ENCODE results near the gene MEIS2.

Gene MEIS2

DNA sequence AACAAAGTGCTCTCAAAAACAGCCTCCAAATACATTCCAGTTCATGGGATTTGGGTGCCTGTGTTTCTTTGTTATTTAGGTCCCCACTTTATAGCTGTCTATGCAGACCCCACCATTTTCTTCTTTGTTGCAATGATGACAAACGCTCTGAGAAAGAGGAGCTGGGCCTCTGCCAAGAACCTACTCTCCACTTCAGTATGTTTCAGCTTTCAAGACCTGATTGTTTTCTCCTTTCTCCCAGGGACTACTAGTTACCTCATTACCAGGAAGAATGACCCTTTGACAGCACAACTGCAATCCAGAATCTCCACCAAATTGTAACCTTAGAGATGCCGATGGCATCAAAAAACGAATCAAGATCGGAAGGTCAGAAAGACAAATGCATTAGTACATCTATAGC is 236.8 kb downstream of the MEIS2 start:
- DNase-seq, result no peak

DNA sequence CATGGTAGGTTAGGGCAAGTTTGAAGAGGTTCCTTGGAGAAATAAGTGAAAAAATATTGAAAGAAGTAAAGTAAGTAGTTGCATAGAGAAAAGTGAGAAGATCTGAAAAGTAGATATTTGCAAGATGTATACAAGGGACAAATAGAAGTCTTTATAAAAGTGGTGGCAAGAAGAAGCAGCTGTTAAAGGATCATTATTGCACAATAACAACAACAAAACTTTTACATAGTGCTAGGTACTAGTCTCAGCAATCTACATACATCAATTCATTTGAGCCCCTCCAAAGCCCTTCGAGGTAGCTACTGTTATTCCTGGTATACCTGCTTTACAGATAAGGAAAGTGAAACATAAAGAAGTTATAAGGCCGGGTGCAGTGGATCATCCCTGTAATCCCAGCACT is 239.6 kb downstream of the MEIS2 start:
- no peak for DNase-seq

DNA sequence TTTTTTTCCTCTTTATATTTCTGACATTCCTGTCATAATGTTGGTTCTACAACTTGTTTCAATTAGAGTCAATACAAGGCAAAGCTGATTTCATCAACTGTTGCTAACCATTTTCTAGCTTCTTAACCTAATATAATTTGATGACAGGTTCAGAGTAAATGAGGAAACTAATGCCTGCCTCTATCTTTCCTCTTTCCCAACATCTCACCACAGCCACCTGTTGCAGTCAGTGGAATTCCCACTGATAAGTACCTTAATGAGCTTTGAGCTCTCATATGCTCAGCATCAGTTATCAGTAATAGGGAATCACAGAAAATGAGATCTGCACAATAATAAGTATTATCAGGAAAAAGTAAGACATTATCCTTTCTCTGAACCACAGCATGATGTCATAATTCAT is 241.9 kb downstream of the MEIS2 start:
- no peak for DNase-seq

DNA sequence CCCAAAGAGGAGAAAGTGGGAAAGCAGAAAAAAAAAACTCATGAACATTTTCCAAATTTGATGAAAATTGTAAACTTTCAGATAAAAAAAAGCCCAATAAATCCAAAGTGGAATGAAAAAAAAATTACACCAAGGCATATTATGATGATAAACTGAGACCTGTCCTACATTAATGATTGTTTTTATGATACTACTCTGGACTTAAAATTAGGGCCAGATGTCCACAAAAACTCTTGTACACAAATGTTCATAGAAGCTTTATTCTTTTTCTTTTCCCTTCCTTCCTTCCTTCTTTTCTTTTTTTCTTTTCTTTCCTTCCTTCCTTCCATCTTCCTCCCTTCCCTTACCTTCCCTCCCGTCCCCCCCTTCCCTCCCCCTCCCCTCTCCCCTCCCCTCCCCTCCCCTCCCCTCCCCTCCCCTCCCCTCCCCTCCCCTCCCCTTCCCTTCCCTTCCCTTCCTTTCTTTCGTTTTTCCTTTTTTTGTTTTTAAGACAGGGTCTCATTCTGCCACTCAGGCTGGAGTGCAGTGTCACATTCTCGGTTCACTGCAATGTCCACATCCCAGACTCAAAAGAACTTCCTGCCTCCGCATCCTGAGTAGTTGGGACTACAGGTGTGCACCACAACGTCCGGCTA is 243.9 kb downstream of the MEIS2 start:
- no peak for DNase-seq

DNA sequence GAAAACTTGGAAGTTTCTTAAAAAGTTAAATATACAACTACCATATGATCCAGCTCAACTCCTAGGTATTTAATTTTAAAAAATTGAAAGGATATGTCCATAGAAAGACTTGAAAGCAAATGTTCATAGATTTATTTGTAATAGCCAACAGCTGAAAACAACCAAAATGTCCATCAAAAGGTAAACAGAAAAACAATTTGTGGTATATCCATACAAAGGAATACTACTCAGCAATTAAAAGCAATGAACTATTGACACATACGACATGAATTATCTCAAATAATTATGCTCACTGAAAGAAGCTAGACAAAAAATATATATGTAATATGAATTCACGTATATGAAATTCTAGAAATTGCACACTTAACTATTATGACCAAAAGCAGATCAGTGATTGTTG is 249.5 kb downstream of the MEIS2 start:
- DNase-seq, result no peak

DNA sequence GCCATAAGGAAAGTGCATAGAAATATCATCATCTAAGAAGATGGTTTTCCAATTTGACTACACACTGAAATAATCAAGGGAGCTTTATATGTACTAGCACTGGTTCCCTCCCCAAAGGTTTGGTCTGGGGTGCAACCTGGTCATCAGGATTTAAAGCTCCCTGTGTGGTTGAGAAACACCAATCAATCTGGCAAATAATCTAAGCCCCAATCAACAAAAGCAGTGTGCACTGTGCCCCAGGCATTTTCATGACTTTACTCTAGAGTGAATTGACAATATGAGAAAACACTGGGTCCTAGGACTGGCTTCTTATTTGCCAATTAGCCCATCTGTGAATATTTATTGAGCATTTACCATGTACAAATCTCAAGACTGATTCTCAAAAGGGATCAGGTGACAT is 255.1 kb downstream of the MEIS2 start:
- no peak for DNase-seq

DNA sequence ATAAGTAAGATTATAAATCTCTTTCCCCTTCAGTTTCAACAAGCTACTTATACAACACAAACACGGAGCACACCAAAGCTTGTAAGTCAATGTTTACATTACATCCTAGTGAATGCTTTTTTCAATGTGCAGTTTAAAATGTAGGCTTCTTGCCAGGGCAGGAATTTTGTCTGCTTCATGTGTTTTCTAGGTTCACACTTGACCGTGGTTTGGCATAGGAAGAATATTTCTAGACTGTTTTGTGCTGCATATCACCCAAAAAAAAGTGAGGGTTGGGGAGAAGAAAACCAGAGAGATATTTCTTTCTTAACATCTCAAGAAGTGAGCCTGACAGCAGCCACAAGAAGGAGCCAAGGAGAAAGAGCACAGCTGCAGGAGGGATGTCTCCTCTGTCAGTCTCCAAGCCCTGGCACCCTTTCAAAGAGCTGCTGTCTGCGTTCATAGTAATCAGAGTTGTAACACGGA is 255.8 kb downstream of the MEIS2 start:
- DNase-seq, result no peak

DNA sequence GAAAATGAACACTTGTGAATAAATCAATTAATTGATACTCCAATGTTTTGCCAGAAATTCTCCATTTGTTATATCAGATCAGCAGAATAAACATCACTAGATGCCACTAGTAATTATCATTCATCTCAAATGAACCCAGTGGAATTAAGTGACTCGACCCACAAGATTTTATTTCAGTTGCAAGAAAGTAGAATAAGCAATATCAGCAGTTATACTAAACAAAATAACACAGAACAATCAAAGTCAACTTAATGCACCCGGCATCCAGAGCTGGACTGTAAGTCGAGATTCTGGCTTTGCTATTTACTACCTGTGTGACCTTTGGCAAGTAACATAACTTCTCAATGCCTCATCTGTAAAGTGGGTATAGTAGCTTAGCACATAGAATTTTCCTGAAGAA is 256.5 kb downstream of the MEIS2 start:
- no peak for DNase-seq

DNA sequence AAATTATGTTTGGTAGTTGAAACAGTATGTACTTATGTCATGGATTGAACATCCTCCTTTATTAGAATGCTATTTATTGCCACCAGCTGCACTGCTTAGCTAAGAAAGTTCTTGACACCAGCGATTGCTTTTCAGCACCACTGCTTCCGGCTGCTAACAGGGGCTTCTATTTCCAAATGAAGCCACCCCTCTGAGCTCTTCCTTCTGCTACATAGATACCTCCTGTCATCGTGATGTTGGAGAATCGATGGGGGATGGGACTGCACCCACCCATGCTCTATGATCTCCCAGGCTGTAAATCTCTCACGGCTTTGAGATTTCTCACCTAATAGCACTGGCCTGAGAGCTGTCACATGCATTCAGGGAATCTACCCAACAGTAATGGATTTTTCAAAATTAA is 259.2 kb downstream of the MEIS2 start:
- DNase-seq, result no peak

Measured in activated T-cell treated with anti-CD3 and anti-CD28 coated beads for 4 hours (primary cell).